Lower leg skin (tissue), 3 donors: ENCODE results near the gene SIL1.

Experiments
- POLR2A ChIP-seq, 2 donors: fragments of 450-650 bp; IDR thresholded peaks; one replicate each; pipeline ENCODE4 v1.6.1; 2016 to 2017; ENCODE audit warnings: antibody characterized with exemption in 2 of 2, mild to moderate bottlenecking in 1 of 2, moderate library complexity in 1 of 2
- TF ChIP-seq, protein P1 (sequence below), 3 donors: fragments of 450-650 bp; IDR thresholded peaks; one replicate each; pipeline ENCODE4 v1.5.1; 2016; ENCODE audit warnings: antibody characterized with exemption in 3 of 3, mild to moderate bottlenecking in 3 of 3, moderate library complexity in 2 of 3

DNA sequence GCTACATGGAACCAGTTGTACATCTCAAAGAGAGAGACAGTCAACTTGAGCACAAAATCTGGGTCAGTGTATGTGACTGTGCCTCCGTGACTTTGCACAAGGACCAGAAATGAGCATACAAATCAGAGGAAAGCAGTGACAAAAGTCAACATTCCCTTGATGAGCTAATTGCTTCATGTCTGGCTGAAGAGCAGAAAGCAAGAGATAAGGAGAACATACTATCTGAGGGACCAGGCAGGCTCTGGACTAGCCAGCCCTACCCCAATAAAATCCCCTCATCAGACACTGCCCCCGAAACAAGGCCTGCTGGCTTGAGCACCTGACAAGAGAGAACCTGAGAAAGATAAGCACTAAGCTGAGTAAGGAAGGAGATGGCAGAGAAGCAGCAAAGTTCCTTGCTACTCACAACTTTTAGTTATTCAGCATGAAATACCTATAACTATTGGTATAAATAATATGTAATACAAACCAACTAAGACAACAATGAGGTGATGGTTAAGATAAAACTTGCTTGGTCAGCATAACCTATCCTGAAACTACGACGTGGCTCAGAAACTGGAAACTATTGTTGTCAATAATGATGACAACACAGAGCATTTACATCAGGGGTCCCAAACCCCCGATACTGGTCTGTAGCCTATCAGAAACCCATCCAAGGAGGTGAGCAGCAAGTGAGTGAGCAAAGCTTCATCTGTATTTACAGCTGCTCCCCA is 9.5 kb downstream of the SIL1 start:
- TF ChIP-seq, protein P1, sequence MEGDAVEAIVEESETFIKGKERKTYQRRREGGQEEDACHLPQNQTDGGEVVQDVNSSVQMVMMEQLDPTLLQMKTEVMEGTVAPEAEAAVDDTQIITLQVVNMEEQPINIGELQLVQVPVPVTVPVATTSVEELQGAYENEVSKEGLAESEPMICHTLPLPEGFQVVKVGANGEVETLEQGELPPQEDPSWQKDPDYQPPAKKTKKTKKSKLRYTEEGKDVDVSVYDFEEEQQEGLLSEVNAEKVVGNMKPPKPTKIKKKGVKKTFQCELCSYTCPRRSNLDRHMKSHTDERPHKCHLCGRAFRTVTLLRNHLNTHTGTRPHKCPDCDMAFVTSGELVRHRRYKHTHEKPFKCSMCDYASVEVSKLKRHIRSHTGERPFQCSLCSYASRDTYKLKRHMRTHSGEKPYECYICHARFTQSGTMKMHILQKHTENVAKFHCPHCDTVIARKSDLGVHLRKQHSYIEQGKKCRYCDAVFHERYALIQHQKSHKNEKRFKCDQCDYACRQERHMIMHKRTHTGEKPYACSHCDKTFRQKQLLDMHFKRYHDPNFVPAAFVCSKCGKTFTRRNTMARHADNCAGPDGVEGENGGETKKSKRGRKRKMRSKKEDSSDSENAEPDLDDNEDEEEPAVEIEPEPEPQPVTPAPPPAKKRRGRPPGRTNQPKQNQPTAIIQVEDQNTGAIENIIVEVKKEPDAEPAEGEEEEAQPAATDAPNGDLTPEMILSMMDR (IDR thresholded peaks at IDR 0.05): no peak
- TF ChIP-seq POLR2A (IDR thresholded peaks at IDR 0.05): no peak
